Stomach (tissue), 9 donors: ENCODE data around the gene CEP164. TPM values are rescaled to one million over a fixed set of nuclear protein-coding genes. Genes with fewer than 3 reads are reported as not detected.

Experiments used
- DNase-seq, 2 donors: peaks; one replicate each; pipeline versions ENCODE4 v3.0.0 to v3.0.0-alpha.2; 2013 to 2019
- H3K27ac ChIP-seq, 5 donors: fragments of 200-600 bp in 4 of 5; sonication (generic) in 4 of 5; one replicate each; pipeline ENCODE4 v1.5.1; 2013 to 2019; ENCODE audit warnings: mild to moderate bottlenecking in 1 of 5, moderate library complexity in 1 of 5
- H3K27me3 ChIP-seq, 3 donors: fragments of 200-600 bp; sonication (generic); one replicate each; pipeline ENCODE4 v1.5.1; 2017 to 2019; ENCODE audit warnings: mixed run types in 1 of 3
- H3K36me3 ChIP-seq, 4 donors: fragments of 200-600 bp; sonication (generic); 1 replicate in 3 of 4; 2 replicates in 1 of 4; pipeline ENCODE4 v1.5.1; 2016 to 2019
- H3K4me1 ChIP-seq, 4 donors: fragments of 200-600 bp; sonication (generic); one replicate each; pipeline ENCODE4 v1.5.1; 2016 to 2019
- H3K4me3 ChIP-seq, 4 donors: fragments of 200-600 bp; sonication (generic) in 3 of 4; one replicate each; pipeline ENCODE4 v1.5.1; 2016 to 2019; ENCODE audit warnings: mild to moderate bottlenecking in 1 of 4
- H3K9me3 ChIP-seq, 4 donors: fragments of 200-600 bp; sonication (generic); one replicate each; pipeline ENCODE4 v1.5.1; 2016 to 2019
- EP300 ChIP-seq: sonication (generic); formaldehyde crosslinking; IDR thresholded peaks from one replicate; pipeline ENCODE4 v1.6.1; 2017; ENCODE audit warnings: antibody characterized with exemption
- POLR2A ChIP-seq, 4 donors: fragments of 450-650 bp; IDR thresholded peaks; one replicate each; pipeline ENCODE4 v1.6.1; 2016; ENCODE audit warnings: antibody characterized with exemption in 4 of 4, control low read depth in 2 of 4, mild to moderate bottlenecking in 1 of 4, moderate library complexity in 1 of 4
- POLR2AphosphoS5 ChIP-seq, 3 donors: sonication (generic); formaldehyde crosslinking; IDR thresholded peaks; one replicate each; pipeline ENCODE4 v1.6.1; 2016; ENCODE audit warnings: antibody characterized with exemption in 3 of 3
- WGBS, 5 donors: extraction: QIAGEN DNeasy Blood & Tissue Kit in 3 of 5; methylation state at CpG; one replicate each; pipeline versions ENCODE4 v1.1.5 to v1.1.7; 2013 to 2018; 5-methylcytosine and 5-hydroxymethylcytosine counted together
- intact Hi-C: fragments of 100-400 bp; cut with DNase I; formaldehyde crosslinking; loops from one replicate; pipeline ENCODE4 v1.15.1; 2023; ENCODE audit warnings: low total_unique reads
- polyA plus RNA-seq, 3 donors: library from polyadenylated mRNA; stranded (reverse); fragments of 200-250 nt; gene quantifications; one replicate each; pipeline ENCODE4 v1.2.3, GENCODE V29; 2013
- total RNA-seq, 5 donors: library from RNA; depleted of rRNA; stranded (reverse); fragments of >200 nt; gene quantifications; one replicate each; pipeline versions ENCODE4 v1.1.0 to v1.2.3, GENCODE V29; 2014 to 2016
- TF ChIP-seq, protein P1 (sequence below), 7 experiments: fragments of 450-650 bp in 4 of 7; fragments of 200-600 bp in 3 of 7; sonication (generic) in 3 of 7; IDR thresholded peaks; one replicate each; pipeline ENCODE4 v1.5.1; 2016 to 2019; ENCODE audit warnings: antibody characterized with exemption in 7 of 7, control low read depth in 2 of 7, mild to moderate bottlenecking in 1 of 7
- donor health status: healthy with polysubstance abuse.
- donor health status: Bipolar disorder and iron deficiency.
- donor health status: healthy.

CEP164 gene
- total and polyA plus RNA-seq, 8 donors: 9.5 to 40.9 (median 16.9) TPM

GRCh38 chr11:117345039-117345438 lies 17.4 kb downstream of the CEP164 start:
- no peaks in the 10 kb centered on the region for H3K4me1 ChIP-seq
- peaks cover 22 to 87% (median 79%) of the 10 kb centered on the region in 4 donors for H3K36me3 ChIP-seq

DNA sequence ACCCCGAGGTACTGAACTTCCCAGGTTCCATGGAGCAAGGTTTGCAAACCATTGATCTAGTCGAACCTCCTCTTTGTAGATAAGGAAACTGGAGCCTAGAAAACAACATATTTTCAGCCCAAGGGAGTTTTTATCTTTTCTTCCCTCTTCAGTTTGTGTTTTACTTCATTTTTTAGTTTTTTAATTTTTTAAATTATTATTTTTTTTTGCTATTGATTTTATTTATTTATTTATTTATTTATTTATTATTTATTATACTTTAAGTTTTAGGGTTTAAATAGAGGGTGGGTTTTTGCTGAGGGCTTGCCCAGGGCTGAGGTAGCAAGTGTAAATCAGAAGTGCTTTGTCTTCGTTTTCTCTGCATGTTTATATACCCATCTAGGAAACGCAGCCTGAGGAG lies 26.9 kb downstream of the CEP164 start:
- WGBS, 5 donors: 87 to 94% (median 93%) methylated on average over 4 of the region's 4 CpGs
- no peak for TF ChIP-seq POLR2A (IDR thresholded peaks at IDR 0.05)
- TF ChIP-seq POLR2AphosphoS5 (IDR thresholded peaks at IDR 0.05): no peak
- no peak for TF ChIP-seq EP300
- TF ChIP-seq, protein P1, sequence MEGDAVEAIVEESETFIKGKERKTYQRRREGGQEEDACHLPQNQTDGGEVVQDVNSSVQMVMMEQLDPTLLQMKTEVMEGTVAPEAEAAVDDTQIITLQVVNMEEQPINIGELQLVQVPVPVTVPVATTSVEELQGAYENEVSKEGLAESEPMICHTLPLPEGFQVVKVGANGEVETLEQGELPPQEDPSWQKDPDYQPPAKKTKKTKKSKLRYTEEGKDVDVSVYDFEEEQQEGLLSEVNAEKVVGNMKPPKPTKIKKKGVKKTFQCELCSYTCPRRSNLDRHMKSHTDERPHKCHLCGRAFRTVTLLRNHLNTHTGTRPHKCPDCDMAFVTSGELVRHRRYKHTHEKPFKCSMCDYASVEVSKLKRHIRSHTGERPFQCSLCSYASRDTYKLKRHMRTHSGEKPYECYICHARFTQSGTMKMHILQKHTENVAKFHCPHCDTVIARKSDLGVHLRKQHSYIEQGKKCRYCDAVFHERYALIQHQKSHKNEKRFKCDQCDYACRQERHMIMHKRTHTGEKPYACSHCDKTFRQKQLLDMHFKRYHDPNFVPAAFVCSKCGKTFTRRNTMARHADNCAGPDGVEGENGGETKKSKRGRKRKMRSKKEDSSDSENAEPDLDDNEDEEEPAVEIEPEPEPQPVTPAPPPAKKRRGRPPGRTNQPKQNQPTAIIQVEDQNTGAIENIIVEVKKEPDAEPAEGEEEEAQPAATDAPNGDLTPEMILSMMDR (IDR thresholded peaks at IDR 0.05): no peak
- H3K36me3 ChIP-seq: peaks cover 38 to 90% (median 87%) of the 10 kb centered on the region in 4 donors
- no peak overlapping the region for H3K4me3 ChIP-seq
- intact Hi-C loops: no loop called here
- H3K4me1 ChIP-seq: no peaks in the 10 kb centered on the region
- DNase-seq: no peak
- H3K9me3 ChIP-seq: no peaks in the 10 kb centered on the region
- no peaks in the 10 kb centered on the region for H3K27me3 ChIP-seq
- H3K27ac ChIP-seq: no peak overlapping the region

More at GRCh38 chr11:117345039-117345438, 17.4 kb downstream of the CEP164 start:
- WGBS, 5 donors: 88 to 97% (median 92%) methylated on average over 2 of the region's 2 CpGs
- intact Hi-C loops: no loop called here
- Histone ChIP-seq H3K4me3 (no peak overlapping the region), H3K27me3 (no peaks in the 10 kb centered on the region), H3K27ac (no peak overlapping the region), H3K9me3 (no peaks in the 10 kb centered on the region)
- TF ChIP-seq POLR2AphosphoS5 (IDR thresholded peaks at IDR 0.05): no peak
- TF ChIP-seq, protein P1 (IDR thresholded peaks at IDR 0.05): no peak
- TF ChIP-seq EP300: no peak
- no peak for TF ChIP-seq POLR2A (IDR thresholded peaks at IDR 0.05)
- DNase-seq: no peak

- WGBS, 5 donors: 86 to 92% (median 90%) methylated on average over 8 to 9 of the region's 9 CpGs
- intact Hi-C loops: no loop called here
These were observed 28.7 kb downstream of the CEP164 start for GRCh38 chr11:117356126-117356890.

DNA sequence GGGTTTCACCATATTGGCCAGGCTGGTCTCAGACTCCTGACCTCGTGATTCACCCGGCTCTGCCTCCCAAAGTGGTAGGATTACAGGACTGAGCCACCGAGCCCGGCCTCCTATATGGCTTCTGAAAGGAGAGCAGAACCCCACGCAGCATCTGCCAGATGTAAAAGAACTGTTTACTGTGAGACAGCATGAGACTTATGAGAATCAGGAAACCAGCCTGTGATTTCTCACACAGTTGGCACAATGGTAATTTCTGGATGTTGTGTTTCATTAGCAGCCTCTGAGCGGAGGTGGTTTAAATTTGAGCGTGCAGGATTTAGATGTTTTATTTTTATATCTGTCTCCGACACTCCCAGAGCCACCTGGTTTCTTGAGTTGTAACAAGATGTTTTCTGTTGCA lies 33.8 kb downstream of the CEP164 start:
- H3K4me3 ChIP-seq: no peak overlapping the region
- H3K27me3 ChIP-seq: no peaks in the 10 kb centered on the region
- no peaks in the 10 kb centered on the region for H3K4me1 ChIP-seq
- TF ChIP-seq, protein P1 (IDR thresholded peaks at IDR 0.05): no peak
- no peak for TF ChIP-seq EP300
- no peak for TF ChIP-seq POLR2AphosphoS5 (IDR thresholded peaks at IDR 0.05)
- no peak for TF ChIP-seq POLR2A (IDR thresholded peaks at IDR 0.05)
- 83 to 98% (median 92%) methylated on average over 8 of the region's 8 CpGs for WGBS, 5 donors
- no peaks in the 10 kb centered on the region for H3K9me3 ChIP-seq
- H3K27ac ChIP-seq: peak overlapping the region in 1 of 5 donors; percentile 55
- H3K36me3 ChIP-seq: peaks cover 35 to 96% (median 93%) of the 10 kb centered on the region in 4 donors
- intact Hi-C loops: no loop called here
- DNase-seq: no peak

More at GRCh38 chr11:117356126-117356890, 28.7 kb downstream of the CEP164 start:
- TF ChIP-seq POLR2A (IDR thresholded peaks at IDR 0.05) (no peak), EP300 (no peak)
- H3K4me3 ChIP-seq: no peak overlapping the region
- peaks cover 39 to 96% (median 94%) of the 10 kb centered on the region in 4 donors for H3K36me3 ChIP-seq
- H3K9me3 ChIP-seq: no peaks in the 10 kb centered on the region
- DNase-seq: no peak
- H3K27me3 ChIP-seq: no peaks in the 10 kb centered on the region
- no peaks in the 10 kb centered on the region for H3K4me1 ChIP-seq
- H3K27ac ChIP-seq: no peak overlapping the region

DNA sequence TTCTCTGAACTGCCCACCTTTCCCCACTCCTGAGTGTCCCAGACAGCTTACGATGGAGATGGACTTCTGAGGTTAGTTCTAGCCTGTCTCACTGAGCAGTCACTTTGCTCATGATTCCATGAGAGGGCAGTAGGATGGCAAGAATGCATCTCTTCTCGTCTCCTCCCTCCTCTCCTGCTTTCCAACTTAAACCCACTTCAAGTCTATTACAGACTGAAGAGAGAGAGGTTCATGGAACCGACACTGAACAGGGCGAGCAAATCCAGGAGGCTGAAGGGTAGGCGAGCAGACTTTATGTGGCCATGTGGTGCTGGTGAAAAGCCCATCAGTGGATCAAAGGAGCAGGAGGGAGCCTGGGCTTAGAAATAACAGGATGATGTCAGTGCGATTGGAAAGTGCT lies 38.6 kb downstream of the CEP164 start:
- H3K27me3 ChIP-seq: no peaks in the 10 kb centered on the region
- H3K36me3 ChIP-seq: peaks cover 26 to 100% (median 93%) of the 10 kb centered on the region in 4 donors
- H3K27ac ChIP-seq: no peak overlapping the region
- H3K4me1 ChIP-seq: no peaks in the 10 kb centered on the region
- intact Hi-C loops: no loop called here
- peak in 1 of 2 donors; percentile 10 for DNase-seq
- H3K4me3 ChIP-seq: no peak overlapping the region
- no peak for TF ChIP-seq POLR2A (IDR thresholded peaks at IDR 0.05)
- no peak for TF ChIP-seq EP300
- TF ChIP-seq POLR2AphosphoS5 (IDR thresholded peaks at IDR 0.05): no peak
- TF ChIP-seq, protein P1 (IDR thresholded peaks at IDR 0.05): no peak
- no peaks in the 10 kb centered on the region for H3K9me3 ChIP-seq
- WGBS, 5 donors: 86 to 94% (median 90%) methylated on average over 6 of the region's 6 CpGs
